Loucy (cell line): ENCODE measurements around the gene DIPK1B.
A peak's percentile ranks its signal among the peaks of the same experiment; 100 is the strongest.

Experiments
- H2AFZ ChIP-seq: fragments of 200-600 bp; sonication (generic); 2 replicates; pipeline ENCODE4 v1.6.0; 2016; ENCODE audit warnings: antibody characterized with exemption, mild to moderate bottlenecking, low read length, moderate library complexity
- H3F3A ChIP-seq: fragments of 200-600 bp; 2 replicates; pipeline ENCODE4 v1.6.0; 2016; ENCODE audit warnings: antibody characterized with exemption, low read depth, mild to moderate bottlenecking
- H3K27me3 ChIP-seq: fragments of 200-600 bp; sonication (generic); 2 replicates; pipeline ENCODE4 v1.6.1; 2014; ENCODE audit warnings: low read length, mild to moderate bottlenecking; ENCODE audit not compliant: insufficient read depth, poor library complexity, severe bottlenecking
- H3K36me3 ChIP-seq: fragments of 200-600 bp; sonication (generic); 2 replicates; pipeline ENCODE4 v1.6.1; 2016; ENCODE audit warnings: low read length; ENCODE audit not compliant: insufficient read depth
- H3K4me1 ChIP-seq: fragments of 200-600 bp; sonication (generic); 2 replicates; pipeline ENCODE4 v1.5.1; 2014; ENCODE audit warnings: low read length, mild to moderate bottlenecking; ENCODE audit not compliant: insufficient read depth, poor library complexity, severe bottlenecking
- H3K4me2 ChIP-seq: fragments of 200-600 bp; sonication (generic); 2 replicates; pipeline ENCODE4 v1.6.0; 2014; ENCODE audit warnings: antibody characterized with exemption, low read length, low read depth, mild to moderate bottlenecking; ENCODE audit not compliant: poor library complexity, severe bottlenecking
- H3K4me3 ChIP-seq: fragments of 200-600 bp; sonication (generic); 2 replicates; pipeline ENCODE4 v1.5.1; 2014; ENCODE audit warnings: low read length, mild to moderate bottlenecking, mixed read lengths; ENCODE audit not compliant: poor library complexity, severe bottlenecking
- H3K79me2 ChIP-seq: fragments of 200-600 bp; sonication (generic); 2 replicates; pipeline ENCODE4 v1.6.1; 2014; ENCODE audit warnings: low read length; ENCODE audit not compliant: insufficient read depth
- H3K9ac ChIP-seq: fragments of 200-600 bp; sonication (generic); 2 replicates; pipeline ENCODE4 v1.6.0; 2014; ENCODE audit warnings: mild to moderate bottlenecking, low read depth, low read length, moderate library complexity; ENCODE audit not compliant: poor library complexity, severe bottlenecking
- H3K9me2 ChIP-seq: fragments of 200-600 bp; sonication (generic); replicated peaks from 2 replicates; pipeline ENCODE4 v1.6.1; 2016; ENCODE audit warnings: low read depth, low read length, mixed read lengths
- H3K9me3 ChIP-seq: fragments of 200-600 bp; sonication (generic); 2 replicates; pipeline ENCODE4 v1.6.1; 2014; ENCODE audit warnings: mild to moderate bottlenecking, antibody characterized with exemption, low read length, low read depth; ENCODE audit not compliant: insufficient read depth
- H4K20me1 ChIP-seq: fragments of 200-600 bp; sonication (generic); 2 replicates; pipeline ENCODE4 v1.6.0; 2014; ENCODE audit warnings: antibody characterized with exemption, low read length, mild to moderate bottlenecking; ENCODE audit not compliant: insufficient read depth, poor library complexity, severe bottlenecking
- EZH2phosphoT487 ChIP-seq: fragments of 200-600 bp; IDR thresholded peaks from 2 replicates; pipeline ENCODE4 v1.6.1; 2018; ENCODE audit warnings: antibody characterized with exemption, mild to moderate bottlenecking, moderate library complexity, borderline replicate concordance
- TF ChIP-seq, protein P1 (sequence below): fragments of 200-600 bp; sonication (generic); conservative IDR thresholded peaks from 2 replicates; pipeline ENCODE4 v1.5.1; 2014; ENCODE audit warnings: mild to moderate bottlenecking, antibody characterized with exemption, low read length

The DIPK1B gene

DNA sequence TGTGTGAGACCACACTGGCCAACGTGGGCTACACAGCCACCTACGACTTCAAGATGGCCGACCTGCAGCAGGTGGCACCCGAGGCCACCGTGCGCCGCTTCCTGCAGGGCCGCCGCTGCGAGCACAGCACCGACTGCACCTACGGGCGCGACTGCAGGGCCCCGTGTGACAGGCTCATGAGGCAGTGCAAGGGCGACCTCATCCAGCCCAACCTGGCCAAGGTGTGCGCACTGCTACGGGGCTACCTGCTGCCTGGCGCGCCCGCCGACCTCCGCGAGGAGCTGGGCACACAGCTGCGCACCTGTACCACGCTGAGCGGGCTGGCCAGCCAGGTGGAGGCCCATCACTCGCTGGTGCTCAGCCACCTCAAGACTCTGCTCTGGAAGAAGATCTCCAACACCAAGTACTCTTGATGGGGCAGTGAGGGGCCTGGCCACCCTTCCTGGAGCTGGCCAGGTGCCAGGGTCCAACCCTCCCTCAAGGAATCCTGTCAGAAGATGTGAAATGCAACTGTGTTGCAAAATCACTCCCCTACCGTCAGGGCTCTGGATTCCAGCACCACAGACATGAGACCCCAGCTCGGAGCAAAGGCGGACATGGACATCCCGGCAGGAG is 11.1 kb downstream of the DIPK1B start:
- peaks cover 17% of the 10 kb centered on the region for H3K4me1 ChIP-seq
- H3K27me3 ChIP-seq = no peaks in the 10 kb centered on the region
- H3F3A ChIP-seq = no peaks in the 10 kb centered on the region
- H3K4me2 ChIP-seq = no peak overlapping the region
- no peak overlapping the region for H3K4me3 ChIP-seq
- no peak overlapping the region for H2AFZ ChIP-seq
- H3K9me3 ChIP-seq = no peaks in the 10 kb centered on the region
- TF ChIP-seq EZH2phosphoT487 = no peak
- TF ChIP-seq, protein P1, sequence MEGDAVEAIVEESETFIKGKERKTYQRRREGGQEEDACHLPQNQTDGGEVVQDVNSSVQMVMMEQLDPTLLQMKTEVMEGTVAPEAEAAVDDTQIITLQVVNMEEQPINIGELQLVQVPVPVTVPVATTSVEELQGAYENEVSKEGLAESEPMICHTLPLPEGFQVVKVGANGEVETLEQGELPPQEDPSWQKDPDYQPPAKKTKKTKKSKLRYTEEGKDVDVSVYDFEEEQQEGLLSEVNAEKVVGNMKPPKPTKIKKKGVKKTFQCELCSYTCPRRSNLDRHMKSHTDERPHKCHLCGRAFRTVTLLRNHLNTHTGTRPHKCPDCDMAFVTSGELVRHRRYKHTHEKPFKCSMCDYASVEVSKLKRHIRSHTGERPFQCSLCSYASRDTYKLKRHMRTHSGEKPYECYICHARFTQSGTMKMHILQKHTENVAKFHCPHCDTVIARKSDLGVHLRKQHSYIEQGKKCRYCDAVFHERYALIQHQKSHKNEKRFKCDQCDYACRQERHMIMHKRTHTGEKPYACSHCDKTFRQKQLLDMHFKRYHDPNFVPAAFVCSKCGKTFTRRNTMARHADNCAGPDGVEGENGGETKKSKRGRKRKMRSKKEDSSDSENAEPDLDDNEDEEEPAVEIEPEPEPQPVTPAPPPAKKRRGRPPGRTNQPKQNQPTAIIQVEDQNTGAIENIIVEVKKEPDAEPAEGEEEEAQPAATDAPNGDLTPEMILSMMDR = no peak
- H3K79me2 ChIP-seq = peaks cover 47% of the 10 kb centered on the region
- H3K9me2 ChIP-seq = no peaks in the 10 kb centered on the region
- no peak overlapping the region for H3K9ac ChIP-seq
- peaks cover 31% of the 10 kb centered on the region; the same call in 1 of the 2 replicates for H3K36me3 ChIP-seq
- peaks cover 44% of the 10 kb centered on the region for H4K20me1 ChIP-seq

DNA sequence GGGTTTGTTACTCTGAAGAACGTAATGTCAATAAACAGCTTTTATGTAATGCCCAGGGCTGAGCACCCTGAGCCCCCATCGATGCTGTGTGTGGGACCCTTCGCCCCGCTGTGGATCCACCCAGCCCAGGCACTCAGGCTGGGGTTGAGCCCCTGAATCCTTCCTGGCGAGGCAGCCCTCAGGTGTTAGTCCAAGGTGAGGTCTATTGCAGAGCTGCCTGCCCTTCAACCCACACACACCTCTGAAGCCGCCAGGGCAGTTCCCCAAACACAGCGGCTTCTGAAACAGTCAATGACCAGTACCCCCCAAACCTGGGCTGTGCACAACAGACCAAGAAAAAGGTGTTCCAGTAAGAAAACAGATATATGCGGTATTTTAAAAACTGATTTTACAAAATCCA is 11.6 kb downstream of the DIPK1B start:
- peaks cover 22% of the 10 kb centered on the region for H3K4me1 ChIP-seq
- H3K9me3 ChIP-seq = no peaks in the 10 kb centered on the region
- H2AFZ ChIP-seq = no peak overlapping the region
- TF ChIP-seq, protein P1 = no peak
- no peak for TF ChIP-seq EZH2phosphoT487
- H3K79me2 ChIP-seq = peaks cover 52% of the 10 kb centered on the region
- no peaks in the 10 kb centered on the region for H3F3A ChIP-seq
- no peak overlapping the region for H3K9ac ChIP-seq
- H4K20me1 ChIP-seq = peaks cover 44% of the 10 kb centered on the region
- no peaks in the 10 kb centered on the region for H3K9me2 ChIP-seq
- peak overlapping the region; percentile 92 for H3K4me2 ChIP-seq
- peaks cover 31% of the 10 kb centered on the region; the same call in 1 of the 2 replicates for H3K36me3 ChIP-seq
- no peak overlapping the region for H3K4me3 ChIP-seq
- H3K27me3 ChIP-seq = no peaks in the 10 kb centered on the region

DNA sequence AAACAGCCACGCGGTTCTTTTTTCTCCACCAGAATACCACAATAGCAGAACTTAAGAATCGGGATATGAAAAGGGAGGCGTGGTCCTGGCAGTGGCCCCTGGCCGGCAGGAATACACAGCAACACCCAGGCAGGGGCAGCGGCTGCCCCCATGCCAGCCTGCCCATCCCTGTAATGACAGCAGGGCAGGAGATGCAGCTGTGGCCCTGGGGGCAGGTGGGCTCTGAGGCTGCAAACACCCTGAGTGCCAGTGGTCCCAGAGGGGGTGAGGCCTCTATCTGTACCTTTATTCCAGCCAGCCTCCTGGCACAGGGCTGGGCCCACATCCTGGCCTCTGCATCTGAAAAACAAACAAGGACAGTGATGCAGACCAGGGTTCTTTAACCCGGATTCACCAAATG is 12.4 kb downstream of the DIPK1B start:
- Histone ChIP-seq H4K20me1 (peaks cover 44% of the 10 kb centered on the region), H3K4me2 (peak overlapping the region; percentile 92), H3K9me2 (no peaks in the 10 kb centered on the region), H3K4me1 (peaks cover 25% of the 10 kb centered on the region), H3K9ac (peak overlapping the region; percentile 7), H3F3A (no peaks in the 10 kb centered on the region), H3K9me3 (no peaks in the 10 kb centered on the region), H3K27me3 (no peaks in the 10 kb centered on the region), H3K4me3 (no peak overlapping the region), H3K79me2 (peaks cover 52% of the 10 kb centered on the region), H3K36me3 (peaks cover 31% of the 10 kb centered on the region; the same call in 1 of the 2 replicates), H2AFZ (no peak overlapping the region)
- TF ChIP-seq EZH2phosphoT487 = no peak
- TF ChIP-seq, protein P1 = no peak
